ENCODE results near the gene PARM1. TPM values are rescaled to one million over a fixed set of nuclear protein-coding genes. Genes with fewer than 3 reads are reported as not detected.

PARM1 gene
- total and polyA plus RNA-seq, 12 donors = 11.3 to 204 (median 70.6) TPM

DNA sequence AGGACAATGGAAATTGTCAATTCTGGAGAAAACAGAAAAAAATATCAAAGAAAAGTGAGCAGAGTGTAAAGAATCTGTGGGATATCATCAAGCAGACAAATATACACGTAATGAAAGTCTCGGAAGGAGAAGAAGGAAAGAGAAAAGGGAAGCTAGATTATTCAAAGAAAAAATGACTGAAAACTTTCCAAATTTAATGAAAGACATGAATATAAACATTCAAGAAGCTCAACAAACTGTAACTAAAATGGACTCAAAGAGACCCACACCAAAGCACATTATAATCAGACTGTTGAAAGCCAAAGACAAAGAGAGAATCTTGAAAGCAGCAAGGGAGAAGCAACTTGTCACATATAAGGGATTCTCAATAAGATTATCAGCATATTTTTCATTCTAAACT, 28.3 kb downstream of the PARM1 start:
- intact Hi-C loops (cut with DNase I) = no loop called here
- Histone ChIP-seq H3K4me1 (replicated peaks in 1 of 2) (no peaks in the 10 kb centered on the region), H3K27ac (no peak overlapping the region), H3K27me3 (no peaks in the 10 kb centered on the region), H3K36me3 (replicated peaks in 1 of 2) (no peaks in the 10 kb centered on the region), H3K9me3 (replicated peaks in 1 of 3) (peaks cover 0 to 6% (median 0%) of the 10 kb centered on the region in 3 donors), H3K4me3 (no peak overlapping the region)
- TF ChIP-seq, protein P1, sequence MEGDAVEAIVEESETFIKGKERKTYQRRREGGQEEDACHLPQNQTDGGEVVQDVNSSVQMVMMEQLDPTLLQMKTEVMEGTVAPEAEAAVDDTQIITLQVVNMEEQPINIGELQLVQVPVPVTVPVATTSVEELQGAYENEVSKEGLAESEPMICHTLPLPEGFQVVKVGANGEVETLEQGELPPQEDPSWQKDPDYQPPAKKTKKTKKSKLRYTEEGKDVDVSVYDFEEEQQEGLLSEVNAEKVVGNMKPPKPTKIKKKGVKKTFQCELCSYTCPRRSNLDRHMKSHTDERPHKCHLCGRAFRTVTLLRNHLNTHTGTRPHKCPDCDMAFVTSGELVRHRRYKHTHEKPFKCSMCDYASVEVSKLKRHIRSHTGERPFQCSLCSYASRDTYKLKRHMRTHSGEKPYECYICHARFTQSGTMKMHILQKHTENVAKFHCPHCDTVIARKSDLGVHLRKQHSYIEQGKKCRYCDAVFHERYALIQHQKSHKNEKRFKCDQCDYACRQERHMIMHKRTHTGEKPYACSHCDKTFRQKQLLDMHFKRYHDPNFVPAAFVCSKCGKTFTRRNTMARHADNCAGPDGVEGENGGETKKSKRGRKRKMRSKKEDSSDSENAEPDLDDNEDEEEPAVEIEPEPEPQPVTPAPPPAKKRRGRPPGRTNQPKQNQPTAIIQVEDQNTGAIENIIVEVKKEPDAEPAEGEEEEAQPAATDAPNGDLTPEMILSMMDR (IDR thresholded peaks at IDR 0.05) = no peak
- TF ChIP-seq POLR2A (IDR thresholded peaks at IDR 0.05) = no peak
- 85 to 88% (median 87%) methylated on average over 2 of the region's 2 CpGs for WGBS, 4 donors
- DNase-seq = no peak

DNA sequence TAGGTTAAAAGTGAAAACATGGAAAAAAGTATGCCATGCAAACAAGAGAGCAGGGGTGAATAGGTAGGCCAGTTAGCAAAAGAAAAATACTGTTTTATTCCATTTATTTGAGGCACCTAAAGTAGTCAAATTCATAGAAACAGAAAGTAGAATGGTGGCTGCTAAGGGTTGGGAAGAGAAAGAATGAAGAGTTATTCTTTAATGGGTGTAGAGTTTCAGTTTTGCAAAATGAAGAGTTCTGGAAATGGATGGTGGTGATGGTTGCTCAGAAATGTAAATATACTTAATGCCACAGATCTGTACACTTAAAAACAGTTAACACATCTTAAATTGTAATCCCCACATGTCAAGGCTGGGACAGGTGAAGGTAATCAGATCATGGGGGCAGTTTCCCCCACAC, 29.7 kb downstream of the PARM1 start:
- H3K27me3 ChIP-seq = no peaks in the 10 kb centered on the region
- H3K36me3 ChIP-seq (replicated peaks in 1 of 2) = no peaks in the 10 kb centered on the region
- no peak overlapping the region for H3K27ac ChIP-seq
- H3K4me3 ChIP-seq = no peak overlapping the region
- intact Hi-C loops (cut with DNase I) = no loop called here
- peaks cover 0 to 6% (median 0%) of the 10 kb centered on the region in 3 donors for H3K9me3 ChIP-seq (replicated peaks in 1 of 3)
- peaks cover 0 to 4% of the 10 kb centered on the region in 2 donors for H3K4me1 ChIP-seq (replicated peaks in 1 of 2)
- TF ChIP-seq, protein P1 (IDR thresholded peaks at IDR 0.05) = no peak
- no peak for TF ChIP-seq POLR2A (IDR thresholded peaks at IDR 0.05)
- DNase-seq = no peak

DNA sequence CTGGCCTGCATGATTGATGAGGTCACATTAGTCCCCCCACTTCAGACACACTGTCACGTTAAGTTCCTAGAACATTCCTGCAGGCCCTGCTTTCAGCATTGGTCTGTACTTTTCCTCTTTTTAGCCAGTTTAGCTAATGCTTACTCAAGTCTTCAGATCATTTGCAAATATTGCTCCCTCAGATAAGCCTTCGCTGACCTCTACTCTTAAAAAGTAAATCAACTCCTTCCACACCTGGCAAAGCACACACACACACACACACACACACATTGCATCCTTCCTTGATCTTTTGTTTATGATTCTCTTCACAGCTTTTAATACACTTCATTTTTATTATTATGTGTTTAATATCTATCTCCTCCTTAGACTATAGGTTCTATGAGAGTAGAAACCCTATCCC, 31.4 kb downstream of the PARM1 start:
- Histone ChIP-seq H3K27me3 (no peaks in the 10 kb centered on the region), H3K4me3 (no peak overlapping the region), H3K36me3 (replicated peaks in 1 of 2) (no peaks in the 10 kb centered on the region), H3K4me1 (replicated peaks in 1 of 2) (peaks cover 0 to 11% of the 10 kb centered on the region in 2 donors), H3K27ac (no peak overlapping the region), H3K9me3 (replicated peaks in 1 of 3) (peaks cover 0 to 6% (median 0%) of the 10 kb centered on the region in 3 donors)
- WGBS, 4 donors = 66 to 72% (median 70%) methylated on average over 2 of the region's 2 CpGs
- intact Hi-C loops (cut with DNase I) = no loop called here
- no peak for DNase-seq
- no peak for TF ChIP-seq POLR2A (IDR thresholded peaks at IDR 0.05)

DNA sequence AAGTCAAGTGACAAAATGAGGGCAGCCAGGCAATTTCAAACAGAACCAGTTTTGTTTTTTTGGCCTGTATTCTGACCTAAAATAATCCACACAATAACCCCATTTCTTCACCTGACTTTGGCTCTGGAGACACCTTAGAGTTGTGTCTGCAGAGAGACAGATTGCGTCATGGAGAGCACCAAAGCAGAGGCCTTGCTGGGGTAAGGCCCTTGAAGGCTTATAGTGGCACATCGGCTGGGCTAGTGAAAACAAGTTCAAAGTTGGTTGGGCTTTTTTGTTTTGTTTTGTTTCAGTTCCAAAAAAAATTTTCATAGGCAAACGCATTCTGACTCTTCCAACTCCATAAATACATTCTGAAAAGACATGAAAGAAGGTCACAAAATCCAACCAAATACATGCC, 34.4 kb downstream of the PARM1 start:
- Histone ChIP-seq H3K36me3 (replicated peaks in 1 of 2) (no peaks in the 10 kb centered on the region), H3K9me3 (replicated peaks in 1 of 3) (no peaks in the 10 kb centered on the region), H3K27me3 (no peaks in the 10 kb centered on the region), H3K4me3 (no peak overlapping the region), H3K4me1 (replicated peaks in 1 of 2) (peaks cover 0 to 11% of the 10 kb centered on the region in 2 donors), H3K27ac (peak overlapping the region in 1 of 5 donors; percentile 9)
- peak in 2 of 7 donors; percentile 8 to 22 for DNase-seq
- TF ChIP-seq POLR2A (IDR thresholded peaks at IDR 0.05) = no peak
- TF ChIP-seq, protein P1 (IDR thresholded peaks at IDR 0.05) = no peak
- WGBS, 4 donors = 43 to 64% (median 53%) methylated on average over 3 of the region's 3 CpGs
- intact Hi-C loops (cut with DNase I) = no loop called here

DNA sequence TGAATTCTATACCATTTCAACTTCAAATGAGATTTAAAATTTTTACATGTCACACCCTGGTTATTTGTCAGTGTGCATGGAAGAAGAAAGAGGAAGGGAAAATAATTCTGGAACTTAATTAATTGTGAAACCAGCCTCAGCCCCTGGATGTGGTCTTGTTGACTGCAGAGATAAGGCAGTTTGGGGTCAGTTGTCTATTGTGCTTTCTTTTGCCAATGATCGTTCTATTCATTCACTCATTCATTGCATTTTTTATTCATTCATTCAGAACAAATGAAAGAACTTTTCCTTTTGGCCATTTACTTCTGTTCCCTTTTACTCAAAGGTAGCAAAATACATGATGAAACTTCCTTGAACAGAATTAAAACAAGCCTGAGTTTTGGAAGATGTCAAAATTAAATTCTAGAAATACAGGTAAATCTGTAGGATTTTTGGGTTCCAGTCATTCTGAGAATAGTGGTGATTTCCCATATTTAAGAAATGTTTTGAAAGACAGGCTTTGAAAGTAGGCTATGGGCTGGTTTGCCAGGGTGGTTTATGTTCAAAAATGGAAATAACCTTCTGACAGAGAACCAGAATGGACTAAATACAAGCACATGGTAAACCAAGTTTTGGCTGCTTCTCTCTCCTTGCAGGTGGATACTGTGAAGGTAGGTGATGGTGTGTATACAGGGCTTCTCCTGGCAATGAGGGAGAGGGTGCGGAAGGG, 35.7 kb downstream of the PARM1 start:
- no peaks in the 10 kb centered on the region for H3K27me3 ChIP-seq
- H3K36me3 ChIP-seq (replicated peaks in 1 of 2) = no peaks in the 10 kb centered on the region
- 56 to 78% (median 64%) methylated on average over 2 of the region's 2 CpGs for WGBS, 4 donors
- intact Hi-C loops (cut with DNase I) = no loop called here
- H3K9me3 ChIP-seq (replicated peaks in 1 of 3) = no peaks in the 10 kb centered on the region
- DNase-seq = no peak
- TF ChIP-seq, protein P1 (IDR thresholded peaks at IDR 0.05) = no peak
- TF ChIP-seq POLR2A (IDR thresholded peaks at IDR 0.05) = no peak
- no peak overlapping the region for H3K27ac ChIP-seq
- H3K4me3 ChIP-seq = no peak overlapping the region
- H3K4me1 ChIP-seq (replicated peaks in 1 of 2) = peaks cover 0 to 11% of the 10 kb centered on the region in 2 donors

All from adrenal gland (tissue), 12 donors.